ENCODE measurements around the gene MAFG.

The MAFG gene

DNA sequence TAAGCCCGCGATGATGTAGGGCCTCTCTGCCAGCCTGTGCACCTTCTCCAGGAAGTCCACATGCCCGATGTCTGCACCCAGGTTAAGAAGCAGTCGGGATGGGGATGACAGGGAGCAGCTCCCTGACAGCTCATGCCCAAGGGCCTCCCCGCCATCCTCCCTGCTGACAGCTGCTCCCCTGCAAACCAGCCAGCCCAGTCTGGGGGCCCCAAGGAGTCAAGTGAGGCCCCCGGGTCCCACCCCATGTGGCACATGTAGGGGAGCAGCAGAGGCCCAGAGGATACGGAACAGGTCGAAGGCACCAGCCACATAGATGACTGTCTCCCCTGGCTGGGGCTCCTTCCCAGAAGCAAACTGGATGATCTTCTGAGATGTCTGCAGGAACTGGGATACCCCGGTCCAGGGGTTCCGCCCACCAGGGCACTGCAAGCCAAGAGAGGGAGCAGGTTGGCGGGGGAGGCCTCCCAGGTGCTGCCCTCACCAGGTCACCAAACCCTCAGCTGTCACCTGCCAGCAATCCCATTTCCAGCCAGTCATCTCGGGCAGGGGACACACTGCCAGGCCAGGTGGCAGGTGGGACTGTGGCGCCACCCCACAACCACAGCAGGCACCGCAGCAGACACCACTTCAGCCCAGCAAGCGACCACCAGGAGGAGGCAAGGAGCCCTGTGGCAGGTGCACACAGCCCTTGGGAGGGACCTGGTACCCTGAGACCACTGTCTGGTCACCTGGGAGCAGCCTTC is 20.9 kb downstream of the MAFG start:
- TF ChIP-seq, protein P1, sequence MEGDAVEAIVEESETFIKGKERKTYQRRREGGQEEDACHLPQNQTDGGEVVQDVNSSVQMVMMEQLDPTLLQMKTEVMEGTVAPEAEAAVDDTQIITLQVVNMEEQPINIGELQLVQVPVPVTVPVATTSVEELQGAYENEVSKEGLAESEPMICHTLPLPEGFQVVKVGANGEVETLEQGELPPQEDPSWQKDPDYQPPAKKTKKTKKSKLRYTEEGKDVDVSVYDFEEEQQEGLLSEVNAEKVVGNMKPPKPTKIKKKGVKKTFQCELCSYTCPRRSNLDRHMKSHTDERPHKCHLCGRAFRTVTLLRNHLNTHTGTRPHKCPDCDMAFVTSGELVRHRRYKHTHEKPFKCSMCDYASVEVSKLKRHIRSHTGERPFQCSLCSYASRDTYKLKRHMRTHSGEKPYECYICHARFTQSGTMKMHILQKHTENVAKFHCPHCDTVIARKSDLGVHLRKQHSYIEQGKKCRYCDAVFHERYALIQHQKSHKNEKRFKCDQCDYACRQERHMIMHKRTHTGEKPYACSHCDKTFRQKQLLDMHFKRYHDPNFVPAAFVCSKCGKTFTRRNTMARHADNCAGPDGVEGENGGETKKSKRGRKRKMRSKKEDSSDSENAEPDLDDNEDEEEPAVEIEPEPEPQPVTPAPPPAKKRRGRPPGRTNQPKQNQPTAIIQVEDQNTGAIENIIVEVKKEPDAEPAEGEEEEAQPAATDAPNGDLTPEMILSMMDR (IDR thresholded peaks at IDR 0.05), result no peak
- no peaks in the 10 kb centered on the region for H3K36me3 ChIP-seq (ENCODE audit: control insufficient read depth, insufficient read depth, low read length)
- no peaks in the 10 kb centered on the region for H3K79me2 ChIP-seq
- H3K4me1 ChIP-seq, result peaks cover 4% of the 10 kb centered on the region
- no peak overlapping the region for H3K4me2 ChIP-seq (ENCODE audit: low read length)
- no peak overlapping the region for H3K4me3 ChIP-seq (ENCODE audit: low read depth, low read length)
- H3K9me3 ChIP-seq (ENCODE audit: control insufficient read depth, low read length), result no peaks in the 10 kb centered on the region
- no peak overlapping the region for H3K9ac ChIP-seq
- no peak overlapping the region for H3K27ac ChIP-seq
- no peak overlapping the region for H2AFZ ChIP-seq
- H3K27me3 ChIP-seq (ENCODE audit: control insufficient read depth, insufficient read depth, low read length), result no peaks in the 10 kb centered on the region

DNA sequence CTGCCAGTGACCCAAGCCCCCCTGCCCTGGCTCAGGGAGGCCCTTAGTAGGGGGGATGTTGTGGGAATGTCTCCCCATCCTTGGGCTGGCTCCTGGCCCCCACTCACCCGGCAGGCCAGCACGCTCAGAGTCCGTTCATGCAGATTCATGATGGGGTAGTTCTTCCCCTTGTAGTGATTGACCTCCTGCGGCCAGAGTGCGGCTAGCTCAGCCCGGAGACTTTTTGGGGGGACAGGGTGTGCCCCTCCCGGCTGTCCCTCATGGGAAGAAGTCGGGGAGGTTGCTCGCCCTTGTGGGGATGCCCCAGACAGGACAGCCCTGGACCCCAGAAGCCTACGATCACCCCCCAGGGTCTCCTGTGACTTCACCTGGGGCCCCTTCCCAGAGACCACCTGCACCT is 21.5 kb downstream of the MAFG start:
- no peaks in the 10 kb centered on the region for H3K27me3 ChIP-seq (ENCODE audit: control insufficient read depth, insufficient read depth, low read length)
- no peaks in the 10 kb centered on the region for H3K79me2 ChIP-seq
- no peak overlapping the region for H3K27ac ChIP-seq
- no peak overlapping the region for H3K4me2 ChIP-seq (ENCODE audit: low read length)
- peaks cover 4% of the 10 kb centered on the region for H3K4me1 ChIP-seq
- H2AFZ ChIP-seq, result no peak overlapping the region
- TF ChIP-seq, protein P1 (IDR thresholded peaks at IDR 0.05), result no peak
- H3K4me3 ChIP-seq (ENCODE audit: low read depth, low read length), result no peak overlapping the region
- no peak overlapping the region for H3K9ac ChIP-seq
- no peaks in the 10 kb centered on the region for H3K36me3 ChIP-seq (ENCODE audit: control insufficient read depth, insufficient read depth, low read length)
- H3K9me3 ChIP-seq (ENCODE audit: control insufficient read depth, low read length), result no peaks in the 10 kb centered on the region

DNA sequence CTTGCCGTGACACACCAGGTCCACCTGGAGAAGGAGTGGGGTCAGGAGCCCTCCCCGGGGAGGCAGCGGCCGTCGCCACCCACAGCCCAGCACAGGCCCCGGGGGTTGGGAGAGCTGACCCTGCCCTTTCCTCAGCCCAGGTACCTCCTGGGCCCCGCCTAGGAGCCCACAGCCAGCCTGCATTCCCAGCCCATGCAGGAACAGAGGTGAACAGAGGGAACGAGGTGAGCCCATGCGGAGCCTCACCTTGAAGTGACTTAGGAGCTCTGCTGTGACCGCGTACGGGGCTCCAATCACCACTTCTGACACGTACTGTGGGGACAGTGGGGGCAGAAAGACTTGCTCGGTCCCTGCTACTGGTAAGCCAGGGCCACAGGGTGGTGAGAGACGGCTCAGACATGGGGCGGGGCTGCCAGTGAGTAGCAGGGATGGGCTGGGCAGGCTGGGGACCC is 22.1 kb downstream of the MAFG start:
- TF ChIP-seq, protein P1 (IDR thresholded peaks at IDR 0.05), result no peak
- H2AFZ ChIP-seq, result no peak overlapping the region
- H3K9ac ChIP-seq, result no peak overlapping the region
- no peak overlapping the region for H3K4me3 ChIP-seq (ENCODE audit: low read depth, low read length)
- no peaks in the 10 kb centered on the region for H3K36me3 ChIP-seq (ENCODE audit: control insufficient read depth, insufficient read depth, low read length)
- peaks cover 4% of the 10 kb centered on the region for H3K4me1 ChIP-seq
- no peaks in the 10 kb centered on the region for H3K79me2 ChIP-seq
- no peaks in the 10 kb centered on the region for H3K27me3 ChIP-seq (ENCODE audit: control insufficient read depth, insufficient read depth, low read length)
- H3K9me3 ChIP-seq (ENCODE audit: control insufficient read depth, low read length), result no peaks in the 10 kb centered on the region
- no peak overlapping the region for H3K4me2 ChIP-seq (ENCODE audit: low read length)
- H3K27ac ChIP-seq, result no peak overlapping the region

DNA sequence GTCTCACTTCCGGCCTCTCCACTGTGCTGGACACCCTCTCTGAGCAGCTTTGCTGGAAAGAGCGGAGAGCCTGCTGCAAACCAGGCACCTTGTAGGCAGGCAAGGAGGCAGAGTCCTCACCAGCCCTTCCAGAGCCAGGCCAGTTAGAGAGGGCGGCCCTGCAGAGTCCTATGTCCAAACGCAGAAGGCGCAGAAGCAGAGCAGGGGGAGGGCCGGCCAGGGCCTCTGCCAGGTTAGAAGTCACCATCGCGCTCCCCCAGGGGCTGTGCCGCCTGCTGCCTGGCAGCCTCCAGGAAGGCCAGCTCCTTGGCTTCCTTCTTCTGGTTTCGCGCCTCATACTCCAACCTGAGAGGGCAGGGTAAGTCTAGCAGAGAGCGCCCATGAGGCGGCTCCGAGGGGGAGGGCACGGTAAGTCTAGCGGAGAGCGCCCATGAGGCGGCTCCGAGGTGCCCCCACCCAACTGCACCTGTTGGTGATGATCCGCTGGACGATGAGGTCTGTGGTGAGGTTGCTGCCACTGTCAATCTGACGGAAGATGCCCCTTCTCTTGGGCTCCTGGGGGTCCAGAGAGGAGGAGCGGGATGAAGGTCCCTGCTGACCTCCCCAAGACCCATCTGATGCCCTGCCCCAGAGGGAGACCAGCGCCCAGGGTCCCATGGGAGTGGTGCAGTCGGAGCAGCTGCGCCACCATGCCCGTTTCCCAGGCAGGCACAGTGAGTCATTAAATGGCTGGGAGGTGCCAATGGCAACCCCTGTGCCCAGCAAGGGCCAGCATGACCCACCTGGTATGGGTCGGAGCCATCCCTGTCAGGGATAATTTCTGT is 22.7 kb downstream of the MAFG start:
- H3K27me3 ChIP-seq (ENCODE audit: control insufficient read depth, insufficient read depth, low read length), result no peaks in the 10 kb centered on the region
- no peak overlapping the region for H3K4me2 ChIP-seq (ENCODE audit: low read length)
- no peak overlapping the region for H3K4me3 ChIP-seq (ENCODE audit: low read depth, low read length)
- no peaks in the 10 kb centered on the region for H3K36me3 ChIP-seq (ENCODE audit: control insufficient read depth, insufficient read depth, low read length)
- no peaks in the 10 kb centered on the region for H3K79me2 ChIP-seq
- no peak overlapping the region for H3K9ac ChIP-seq
- no peak overlapping the region for H2AFZ ChIP-seq
- H3K4me1 ChIP-seq, result no peaks in the 10 kb centered on the region
- TF ChIP-seq, protein P1 (IDR thresholded peaks at IDR 0.05), result no peak
- no peak overlapping the region for H3K27ac ChIP-seq
- no peaks in the 10 kb centered on the region for H3K9me3 ChIP-seq (ENCODE audit: control insufficient read depth, low read length)
